HG03095 (cell line): ENCODE results near the gene TRPM2.
"Not testable (repeated sequence)": the region's sequence is repeated elsewhere in the genome, so short reads cannot be mapped to it uniquely, and the experiment has no call there.

ENCODE experiments used
- ATAC-seq: cut with Tn5 transposase; IDR thresholded peaks from one replicate; pipeline ENCODE4 v1.9.1; 2021; ENCODE audit warnings: moderate library complexity; ENCODE audit not compliant: unreplicated experiment

TRPM2 gene

GRCh38 chr21:44391345-44392091 is 38.1 kb downstream of the TRPM2 start:
- no peak for ATAC-seq

DNA sequence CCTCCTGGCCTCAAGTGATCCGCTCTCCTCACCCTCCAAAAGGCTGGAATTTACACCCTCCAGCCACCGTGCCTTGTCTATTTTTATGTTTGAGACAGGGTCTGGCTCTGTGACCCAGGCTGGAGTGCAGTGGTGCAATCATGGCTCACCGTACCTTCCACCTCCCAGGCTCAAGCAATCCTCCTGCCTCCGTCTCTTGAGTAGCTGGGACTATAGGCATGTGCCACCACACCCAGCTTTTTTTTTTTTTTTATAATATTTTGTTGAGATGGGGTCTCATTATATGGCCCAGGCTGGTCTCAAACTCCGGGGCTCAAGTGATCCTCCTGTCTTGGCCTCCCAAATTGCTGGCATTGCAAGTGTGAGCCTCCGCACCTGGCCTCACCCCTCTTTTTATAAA is 38.8 kb downstream of the TRPM2 start:
- ATAC-seq: no peak

DNA sequence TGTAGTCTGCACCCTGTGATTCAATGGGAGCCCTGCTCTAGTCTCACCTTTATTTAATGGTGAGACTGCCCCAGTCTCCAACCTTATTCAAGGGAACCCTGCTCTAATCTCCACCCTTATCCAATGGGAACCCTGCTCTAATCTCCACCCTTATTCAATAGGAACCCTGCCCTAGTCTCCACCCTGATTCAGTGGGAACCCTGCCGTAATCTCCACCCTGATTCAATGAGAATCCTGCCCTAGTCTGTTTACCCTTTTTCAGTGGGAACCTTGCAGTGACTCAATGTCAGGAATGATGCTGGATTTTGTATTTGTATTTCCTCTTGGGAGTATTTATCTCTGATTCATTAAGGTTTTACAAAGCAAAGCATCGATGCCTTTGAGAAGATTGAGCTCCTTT is 39.5 kb downstream of the TRPM2 start:
- ATAC-seq: no peak

GRCh38 chr21:44394733-44395132 is 41.3 kb downstream of the TRPM2 start:
- ATAC-seq: no peak

DNA sequence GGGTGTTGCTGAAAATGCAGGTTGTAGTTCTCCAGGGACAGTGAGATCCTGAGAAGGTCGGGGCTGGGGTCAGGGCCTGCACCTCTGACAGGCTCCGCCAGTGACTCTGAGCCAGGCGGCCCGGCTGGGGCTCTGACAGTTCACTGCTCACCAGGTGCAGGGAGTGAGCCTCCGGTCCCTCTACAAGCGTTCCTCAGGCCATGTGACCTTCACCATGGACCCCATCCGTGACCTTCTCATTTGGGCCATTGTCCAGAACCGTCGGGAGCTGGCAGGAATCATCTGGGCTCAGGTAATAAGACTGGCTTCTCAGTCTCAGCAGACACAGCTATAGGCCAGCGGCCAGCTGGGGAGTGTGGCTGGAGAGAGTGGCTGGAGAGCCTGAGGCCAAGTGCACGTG is 41.8 kb downstream of the TRPM2 start:
- no peak for ATAC-seq

DNA sequence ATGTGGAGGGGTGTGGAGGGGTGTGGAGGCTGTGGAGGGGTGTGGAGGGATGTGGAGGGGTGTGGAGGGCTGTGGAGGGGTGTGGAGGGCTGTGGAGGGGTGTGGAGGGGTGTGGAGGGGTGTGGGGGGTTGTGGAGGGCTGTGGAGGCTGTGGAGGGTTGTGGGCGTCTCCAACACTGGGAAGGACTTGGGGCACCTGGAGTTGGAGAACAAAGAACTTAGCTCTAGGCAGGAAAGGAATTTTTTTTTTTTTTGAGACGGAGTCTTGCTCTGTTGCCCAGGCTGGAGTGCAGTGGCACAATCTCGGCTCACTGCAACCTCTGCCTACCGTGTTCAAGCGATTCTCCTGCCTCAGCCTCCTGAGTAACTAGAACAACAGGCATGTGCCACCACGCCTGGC is 43.4 kb downstream of the TRPM2 start:
- ATAC-seq: not testable (repeated sequence)

- no peak for ATAC-seq
Observed at GRCh38 chr21:44397431-44398031, 44.1 kb downstream of the TRPM2 start.

- no peak for ATAC-seq
Observed at GRCh38 chr21:44398499-44398898, 45.1 kb downstream of the TRPM2 start.

- no peak for ATAC-seq
Observed at GRCh38 chr21:44399151-44399954, 45.9 kb downstream of the TRPM2 start.

- ATAC-seq: no peak
Observed at GRCh38 chr21:44399955-44400790, 46.8 kb downstream of the TRPM2 start.

- no peak for ATAC-seq
Observed at GRCh38 chr21:44400791-44401385, 47.5 kb downstream of the TRPM2 start.

GRCh38 chr21:44401386-44402160 is 48.2 kb downstream of the TRPM2 start:
- ATAC-seq: no peak

DNA sequence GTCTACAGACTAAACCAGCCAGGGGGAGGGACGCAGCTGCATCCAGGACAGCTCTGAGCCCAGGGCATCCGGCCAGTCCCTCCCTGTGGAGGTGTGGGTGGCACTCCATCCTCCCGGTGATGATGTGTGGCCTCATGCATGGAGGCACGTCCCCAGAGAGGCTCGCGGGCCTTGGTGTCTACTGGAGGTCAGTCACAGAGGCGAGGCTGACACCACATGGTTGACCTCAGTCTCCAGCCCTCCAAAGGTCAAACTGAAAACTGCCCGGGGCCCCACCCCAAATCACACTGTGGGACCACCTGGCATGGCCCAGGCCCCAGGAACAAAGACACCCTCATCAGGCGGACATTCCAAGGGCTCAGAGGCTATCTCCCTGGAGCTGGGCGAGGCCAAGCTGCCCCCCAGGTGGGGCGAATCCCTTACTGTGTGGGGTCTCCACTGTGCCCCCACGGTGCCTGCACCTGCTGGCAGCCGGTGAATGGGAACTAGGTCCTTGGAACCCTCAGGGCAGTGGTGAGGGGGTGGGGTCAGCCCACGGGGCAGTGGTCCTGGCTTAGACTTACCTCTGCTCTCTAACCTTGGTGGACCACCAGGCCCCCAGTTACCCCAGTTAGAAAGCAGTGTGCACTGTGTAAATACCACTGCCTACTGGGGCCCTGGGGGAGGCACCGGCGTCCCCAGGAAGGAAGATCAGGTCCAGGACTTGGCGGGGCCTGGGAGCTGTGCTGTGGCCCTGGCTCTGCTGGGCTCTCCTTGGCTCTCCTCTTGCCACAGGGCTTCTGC is 49.1 kb downstream of the TRPM2 start:
- no peak for ATAC-seq

DNA sequence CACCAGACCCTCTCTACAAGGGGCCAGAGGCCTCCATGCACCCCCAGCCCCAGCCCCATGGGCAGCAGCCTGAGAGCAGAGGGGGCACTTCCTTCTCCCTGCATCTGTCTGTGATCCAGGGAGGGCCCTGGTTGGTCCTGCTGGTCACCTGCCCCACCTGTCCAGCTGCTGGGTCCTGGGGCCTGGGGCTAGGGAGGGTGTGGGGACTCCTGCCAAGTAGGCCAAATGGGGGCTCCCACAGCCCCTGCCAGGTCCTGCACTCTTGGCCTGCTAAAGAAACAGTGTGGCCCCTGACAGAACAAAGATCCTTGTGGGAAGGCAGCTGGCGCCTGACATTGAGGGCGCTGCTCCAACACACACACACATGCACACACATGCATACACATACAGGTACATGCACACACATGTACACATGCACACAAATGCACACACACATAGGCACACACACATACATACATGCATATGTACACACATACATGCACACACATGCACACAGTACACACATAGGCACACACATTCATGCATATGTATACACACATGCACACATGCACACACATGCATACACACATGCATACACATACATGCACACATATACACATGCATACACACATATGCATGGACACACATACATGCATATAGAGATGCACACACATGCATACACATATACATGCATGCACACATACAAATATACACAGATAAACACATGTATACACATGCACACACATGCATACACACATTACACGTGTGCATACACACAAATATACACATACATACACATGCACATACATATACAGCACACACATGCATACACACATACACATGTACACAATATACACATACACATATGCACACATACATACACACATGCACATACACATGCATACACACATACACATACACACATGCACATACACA is 49.9 kb downstream of the TRPM2 start:
- no peak for ATAC-seq

GRCh38 chr21:44404482-44404881 is 51.1 kb downstream of the TRPM2 start:
- not testable (repeated sequence) for ATAC-seq

DNA sequence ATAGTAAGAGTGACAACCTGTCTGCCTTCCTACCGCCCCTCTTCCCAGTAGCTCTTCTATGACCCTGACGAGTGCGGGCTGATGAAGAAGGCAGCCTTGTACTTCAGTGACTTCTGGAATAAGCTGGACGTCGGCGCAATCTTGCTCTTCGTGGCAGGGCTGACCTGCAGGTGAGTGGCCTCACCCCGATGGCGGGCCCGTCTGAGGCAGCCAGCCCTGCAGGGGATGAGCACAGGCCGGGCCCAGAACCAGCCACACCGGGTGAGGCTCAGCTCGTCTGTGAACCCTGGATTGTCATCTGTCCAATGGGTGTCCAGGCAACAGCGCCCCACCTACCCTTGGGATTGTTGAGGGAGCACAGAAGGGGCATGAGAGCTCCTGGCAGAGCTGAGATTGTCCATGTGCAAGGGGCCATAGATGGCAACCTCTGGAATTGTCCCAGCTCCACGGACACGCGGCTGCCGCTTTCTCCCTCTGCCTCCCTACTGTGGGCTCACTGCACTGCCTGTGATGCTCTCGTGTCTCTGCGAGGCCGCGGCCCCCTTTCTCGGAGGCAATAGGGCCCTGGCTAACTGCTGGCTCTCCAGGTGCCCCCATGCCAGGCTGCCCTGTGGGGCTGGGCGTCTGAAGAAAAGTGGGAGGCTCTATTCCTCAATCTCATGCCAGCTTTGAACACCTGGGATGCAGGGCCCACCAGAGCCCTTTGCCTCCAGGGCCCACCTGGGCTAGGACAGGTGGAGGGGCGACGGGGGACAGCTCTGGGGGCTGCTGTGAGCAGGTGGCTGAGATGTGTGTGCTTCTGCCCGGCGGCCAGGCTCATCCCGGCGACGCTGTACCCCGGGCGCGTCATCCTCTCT is 51.9 kb downstream of the TRPM2 start:
- no peak for ATAC-seq
